ENCODE measurements around the gene LRIT1.

The LRIT1 gene

GRCh38 chr10:84193846-84194423 lies 47.4 kb downstream of the LRIT1 start:
- no peak for DNase-seq (ENCODE audit: low read depth in 2 of 2)

- DNase-seq (ENCODE audit: low read depth in 2 of 2): no peak
Measured at GRCh38 chr10:84193327-84193726, 48.0 kb downstream of the LRIT1 start.

- DNase-seq (ENCODE audit: low read depth in 2 of 2): no peak
Measured at GRCh38 chr10:84191106-84191505, 50.2 kb downstream of the LRIT1 start.

- no peak for DNase-seq (ENCODE audit: low read depth in 2 of 2)
Measured at GRCh38 chr10:84190621-84191020, 50.7 kb downstream of the LRIT1 start.

DNA sequence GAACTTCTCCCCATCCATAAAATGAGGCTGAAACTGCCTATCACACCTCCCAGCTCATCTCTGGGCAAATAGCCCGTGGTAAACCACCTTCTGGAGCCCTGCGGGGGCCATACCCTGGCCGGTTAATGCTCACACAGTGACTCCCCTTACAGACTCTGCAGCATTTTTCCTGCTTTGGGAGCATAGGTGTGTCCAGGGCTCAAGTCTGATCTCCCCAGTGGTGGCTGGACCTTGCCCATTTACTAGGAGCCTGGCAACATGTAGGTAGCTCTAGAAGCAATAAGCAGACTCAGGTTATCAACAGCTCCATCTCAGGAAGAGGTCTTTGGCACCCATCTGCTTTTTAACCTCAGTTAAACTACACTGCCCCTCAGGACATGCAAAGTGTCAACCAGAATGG lies 52.5 kb downstream of the LRIT1 start:
- DNase-seq (ENCODE audit: low read depth in 2 of 2): no peak

- DNase-seq (ENCODE audit: low read depth in 2 of 2): no peak
Measured at GRCh38 chr10:84185526-84186175, 55.7 kb downstream of the LRIT1 start.

GRCh38 chr10:84184517-84184916 lies 56.8 kb downstream of the LRIT1 start:
- no peak for DNase-seq (ENCODE audit: low read depth in 2 of 2)

GRCh38 chr10:84181631-84182030 lies 59.7 kb downstream of the LRIT1 start:
- no peak for DNase-seq (ENCODE audit: low read depth in 2 of 2)
